ENCODE results near the gene MRO. TPM values are rescaled to one million over a fixed set of nuclear protein-coding genes. Genes with fewer than 3 reads are reported as not detected.
"Not testable (repeated sequence)": the region's sequence is repeated elsewhere in the genome, so short reads cannot be mapped to it uniquely, and the experiment has no call there.

Gene MRO
- total RNA-seq, 8 experiments from 2014 or later = 0.09 to 1.00 (median 0.28) TPM

- in situ Hi-C loops (cut with MboI; ENCODE audit: low pct_unique_long_range_greater_than_20kb in 2 of 9, low sequenced_read_pairs in 9 of 9, unreplicated experiment in 9 of 9) = loop anchor here in 2 of 9 experiments (25.0 kb wide), 1 partner anchor 188 kb away; the partner anchor contains the start of gene SMAD4 (in 2 of the 2)
- WGBS, 10 experiments = 20 to 93% (median 61%) methylated on average over 1 to 3 of the region's 3 CpGs; no CpG with 5 or more reads in 2 of the 10 experiments
- Histone ChIP-seq H3K4me3 (no peak overlapping the region), H3K4me1 (replicated peaks in 1 of 2) (no peaks in the 10 kb centered on the region), H3K27ac (no peak overlapping the region)
- ATAC-seq (replicated peaks in 6 of 8) = peak in 6 of 8 experiments; percentile 24 to 74 (median 60)
Observed at GRCh38 chr18:50849419-50849821, 29.6 kb upstream of the MRO start.

DNA sequence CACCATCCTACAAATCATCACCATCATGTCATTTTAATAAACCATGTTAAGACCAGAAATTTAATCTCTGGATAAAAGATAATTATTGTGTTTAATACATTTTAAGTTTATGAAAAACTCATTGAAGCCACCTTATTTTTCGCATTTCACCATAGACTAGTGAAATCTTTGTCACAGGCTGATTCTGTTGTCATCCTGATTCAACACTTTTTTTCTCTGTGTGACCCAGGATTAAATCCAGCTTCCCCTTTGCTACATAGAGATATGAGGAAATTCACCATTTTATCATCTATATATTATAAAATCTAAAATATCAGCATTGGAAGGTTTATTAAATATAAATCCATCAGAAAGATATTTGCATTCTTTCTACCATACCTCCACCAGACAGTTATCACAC is 29.2 kb upstream of the MRO start:
- Histone ChIP-seq H3K27ac (no peak overlapping the region), H3K4me1 (replicated peaks in 1 of 2) (no peaks in the 10 kb centered on the region), H3K4me3 (no peak overlapping the region)
- in situ Hi-C loops (cut with MboI; ENCODE audit: low pct_unique_long_range_greater_than_20kb in 2 of 9, low sequenced_read_pairs in 9 of 9, unreplicated experiment in 9 of 9) = loop anchor here in 2 of 9 experiments (25.0 kb wide), 1 partner anchor 188 kb away; the partner anchor contains the start of gene SMAD4 (in 2 of the 2)
- ATAC-seq (replicated peaks in 6 of 8) = no peak
- 60 to 100% (median 88%) methylated on average over 1 of the region's 1 CpG; no CpG with 5 or more reads in 3 of the 10 experiments for WGBS, 10 experiments

DNA sequence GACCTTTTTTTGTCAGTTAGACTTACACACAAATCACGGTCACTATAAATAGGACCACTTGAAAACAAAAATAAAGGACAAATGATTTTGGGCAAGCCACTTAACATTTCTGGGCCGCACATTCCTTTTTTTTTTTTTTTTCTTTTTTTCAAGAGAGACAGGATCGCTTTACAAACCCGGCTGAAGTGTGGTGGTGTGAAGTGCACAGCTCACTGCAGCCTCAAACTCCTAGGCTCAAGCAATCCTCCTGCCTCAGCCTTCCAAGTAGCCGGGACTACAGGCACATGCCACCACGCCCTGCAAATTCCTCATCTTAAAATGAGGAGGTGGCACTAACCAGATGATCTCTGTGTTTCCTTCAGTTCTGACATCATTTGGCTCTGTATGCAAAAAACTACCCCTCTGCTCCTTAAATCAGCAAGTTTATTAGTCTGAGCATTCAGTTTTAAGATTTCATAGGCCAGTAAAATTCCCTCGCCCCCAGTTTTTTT is 28.3 kb upstream of the MRO start:
- no peak overlapping the region for H3K27ac ChIP-seq
- no peak overlapping the region for H3K4me3 ChIP-seq
- WGBS, 10 experiments = 41 to 100% (median 80%) methylated on average over 1 to 7 of the region's 7 CpGs
- in situ Hi-C loops (cut with MboI; ENCODE audit: low pct_unique_long_range_greater_than_20kb in 2 of 9, low sequenced_read_pairs in 9 of 9, unreplicated experiment in 9 of 9) = loop anchor here in 2 of 9 experiments (25.0 kb wide), 1 partner anchor 189 kb away; the partner anchor contains the start of gene SMAD4 (in 2 of the 2)
- ATAC-seq (replicated peaks in 6 of 8) = no peak
- no peaks in the 10 kb centered on the region for H3K4me1 ChIP-seq (replicated peaks in 1 of 2)

GRCh38 chr18:50847192-50847591 is 27.4 kb upstream of the MRO start:
- H3K4me3 ChIP-seq = no peak overlapping the region
- WGBS, 10 experiments = 43 to 100% (median 92%) methylated on average over 2 to 4 of the region's 4 CpGs; no CpG with 5 or more reads in 1 of the 10 experiments
- in situ Hi-C loops (cut with MboI; ENCODE audit: low pct_unique_long_range_greater_than_20kb in 2 of 9, low sequenced_read_pairs in 9 of 9, unreplicated experiment in 9 of 9) = loop anchor here in 2 of 9 experiments (25.0 kb wide), 1 partner anchor 190 kb away; the partner anchor contains the start of gene SMAD4 (in 2 of the 2)
- ATAC-seq (replicated peaks in 6 of 8) = no peak
- no peak overlapping the region for H3K27ac ChIP-seq
- H3K4me1 ChIP-seq (replicated peaks in 1 of 2) = no peaks in the 10 kb centered on the region

- Histone ChIP-seq H3K27ac (no peak overlapping the region), H3K4me1 (replicated peaks in 1 of 2) (no peaks in the 10 kb centered on the region), H3K4me3 (no peak overlapping the region)
- no peak for ATAC-seq (replicated peaks in 6 of 8)
- in situ Hi-C loops (cut with MboI; ENCODE audit: low pct_unique_long_range_greater_than_20kb in 2 of 9, low sequenced_read_pairs in 9 of 9, unreplicated experiment in 9 of 9) = loop anchor here in 2 of 9 experiments (25.0 kb wide), 1 partner anchor 192 kb away; the partner anchor contains the start of gene SMAD4 (in 2 of the 2)
- 60 to 100% (median 83%) methylated on average over 1 to 3 of the region's 3 CpGs; no CpG with 5 or more reads in 1 of the 10 experiments for WGBS, 10 experiments
Observed at GRCh38 chr18:50844960-50845359, 25.1 kb upstream of the MRO start.

GRCh38 chr18:50844554-50844953 is 24.7 kb upstream of the MRO start:
- Histone ChIP-seq H3K4me1 (replicated peaks in 1 of 2) (no peaks in the 10 kb centered on the region), H3K4me3 (no peak overlapping the region), H3K27ac (no peak overlapping the region)
- ATAC-seq (replicated peaks in 6 of 8) = no peak
- in situ Hi-C loops (cut with MboI; ENCODE audit: low pct_unique_long_range_greater_than_20kb in 2 of 9, low sequenced_read_pairs in 9 of 9, unreplicated experiment in 9 of 9) = loop anchor here in 2 of 9 experiments (25.0 kb wide), 1 partner anchor 193 kb away; the partner anchor contains the start of gene SMAD4 (in 2 of the 2)
- WGBS, 10 experiments = 45 to 87% (median 70%) methylated on average over 2 to 6 of the region's 6 CpGs; no CpG with 5 or more reads in 1 of the 10 experiments

GRCh38 chr18:50842846-50843245 is 23.0 kb upstream of the MRO start:
- in situ Hi-C loops (cut with MboI; ENCODE audit: low pct_unique_long_range_greater_than_20kb in 2 of 9, low sequenced_read_pairs in 9 of 9, unreplicated experiment in 9 of 9) = loop anchor here in 2 of 9 experiments (25.0 kb wide), 1 partner anchor 194 kb away; the partner anchor contains the start of gene SMAD4 (in 2 of the 2)
- Histone ChIP-seq H3K4me1 (replicated peaks in 1 of 2) (no peaks in the 10 kb centered on the region), H3K4me3 (no peak overlapping the region), H3K27ac (no peak overlapping the region)
- WGBS, 10 experiments = 0% methylated on average over 1 of the region's 1 CpG
- no peak for ATAC-seq (replicated peaks in 6 of 8)

GRCh38 chr18:50839996-50840395 is 20.2 kb upstream of the MRO start:
- Histone ChIP-seq H3K4me3 (no peak overlapping the region), H3K27ac (no peak overlapping the region), H3K4me1 (replicated peaks in 1 of 2) (no peaks in the 10 kb centered on the region)
- in situ Hi-C loops (cut with MboI; ENCODE audit: low pct_unique_long_range_greater_than_20kb in 2 of 9, low sequenced_read_pairs in 9 of 9, unreplicated experiment in 9 of 9) = loop anchor here in 2 of 9 experiments (25.0 kb wide), 1 partner anchor 197 kb away; the partner anchor contains the start of gene SMAD4 (in 2 of the 2)
- 53 to 100% (median 86%) methylated on average over 1 to 2 of the region's 3 CpGs; no CpG with 5 or more reads in 5 of the 10 experiments for WGBS, 10 experiments
- no peak for ATAC-seq (replicated peaks in 6 of 8)

DNA sequence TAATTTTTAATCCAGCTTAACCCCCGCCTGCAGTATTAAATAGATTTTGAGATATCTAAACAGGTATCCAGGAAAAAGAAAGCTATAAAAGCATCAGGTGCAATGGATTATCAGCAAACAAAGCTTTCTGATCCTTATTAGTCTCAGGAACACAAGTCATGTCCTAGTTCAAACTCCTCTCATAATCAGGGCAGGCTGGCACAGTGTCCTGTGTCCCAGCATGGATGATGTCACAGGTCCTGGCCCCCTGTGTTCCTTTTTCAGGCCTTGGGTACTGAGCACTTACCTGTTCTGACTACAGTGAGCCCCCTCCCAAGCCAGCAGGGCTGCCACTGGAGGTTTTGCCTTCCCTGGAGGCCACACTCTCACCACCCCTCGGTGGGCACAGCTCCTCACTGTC is 19.5 kb upstream of the MRO start:
- WGBS, 10 experiments = 57 to 92% (median 87%) methylated on average over 1 of the region's 2 CpGs; no CpG with 5 or more reads in 4 of the 10 experiments
- H3K27ac ChIP-seq = no peak overlapping the region
- no peak for ATAC-seq (replicated peaks in 6 of 8)
- in situ Hi-C loops (cut with MboI; ENCODE audit: low pct_unique_long_range_greater_than_20kb in 2 of 9, low sequenced_read_pairs in 9 of 9, unreplicated experiment in 9 of 9) = loop anchor here in 2 of 9 experiments (25.0 kb wide), 1 partner anchor 198 kb away; the partner anchor contains the start of gene SMAD4 (in 2 of the 2)
- no peaks in the 10 kb centered on the region for H3K4me1 ChIP-seq (replicated peaks in 1 of 2)
- no peak overlapping the region for H3K4me3 ChIP-seq

DNA sequence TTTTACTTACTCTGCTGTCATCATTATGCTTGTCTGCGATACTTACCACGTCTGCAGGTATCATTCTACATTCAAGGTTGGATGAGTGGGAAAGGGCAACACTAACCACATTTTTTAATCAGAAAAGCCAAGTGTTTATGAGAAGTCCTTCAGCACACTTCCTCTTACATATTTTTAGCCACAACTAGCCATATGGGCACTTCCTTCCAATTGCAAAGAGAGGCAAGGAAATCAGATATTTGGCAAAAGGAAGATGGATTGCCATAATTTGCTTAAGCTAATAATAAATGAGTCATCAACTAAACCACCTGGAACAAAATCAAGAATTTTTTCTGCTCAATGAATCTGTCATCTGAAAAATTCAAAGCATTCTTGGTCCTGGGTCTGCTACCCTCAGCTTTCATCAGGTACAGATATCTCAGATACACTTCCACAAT is 16.7 kb upstream of the MRO start:
- 67 to 100% (median 86%) methylated on average over 1 to 2 of the region's 2 CpGs; no CpG with 5 or more reads in 3 of the 10 experiments for WGBS, 10 experiments
- in situ Hi-C loops (cut with MboI; ENCODE audit: low pct_unique_long_range_greater_than_20kb in 2 of 9, low sequenced_read_pairs in 9 of 9, unreplicated experiment in 9 of 9) = loop anchor here in 2 of 9 experiments (25.0 kb wide), 1 partner anchor 201 kb away; the partner anchor contains the start of gene SMAD4 (in 2 of the 2)
- no peak overlapping the region for H3K27ac ChIP-seq
- ATAC-seq (replicated peaks in 6 of 8) = peak in 2 of 8 experiments; percentile 28 to 31
- H3K4me1 ChIP-seq (replicated peaks in 1 of 2) = no peaks in the 10 kb centered on the region
- no peak overlapping the region for H3K4me3 ChIP-seq

GRCh38 chr18:50833496-50833895 is 13.7 kb upstream of the MRO start:
- not testable (repeated sequence) for H3K4me3 ChIP-seq; H3K4me1 ChIP-seq (replicated peaks in 1 of 2); H3K27ac ChIP-seq; ATAC-seq (replicated peaks in 6 of 8)
- 43 to 97% (median 91%) methylated on average over 2 to 5 of the region's 7 CpGs; no CpG with 5 or more reads in 4 of the 10 experiments for WGBS, 10 experiments
- in situ Hi-C loops (cut with MboI; ENCODE audit: low pct_unique_long_range_greater_than_20kb in 2 of 9, low sequenced_read_pairs in 9 of 9, unreplicated experiment in 9 of 9) = loop anchor here in 2 of 9 experiments (25.0 kb wide), 1 partner anchor 204 kb away; the partner anchor contains the start of gene SMAD4 (in 2 of the 2)

DNA sequence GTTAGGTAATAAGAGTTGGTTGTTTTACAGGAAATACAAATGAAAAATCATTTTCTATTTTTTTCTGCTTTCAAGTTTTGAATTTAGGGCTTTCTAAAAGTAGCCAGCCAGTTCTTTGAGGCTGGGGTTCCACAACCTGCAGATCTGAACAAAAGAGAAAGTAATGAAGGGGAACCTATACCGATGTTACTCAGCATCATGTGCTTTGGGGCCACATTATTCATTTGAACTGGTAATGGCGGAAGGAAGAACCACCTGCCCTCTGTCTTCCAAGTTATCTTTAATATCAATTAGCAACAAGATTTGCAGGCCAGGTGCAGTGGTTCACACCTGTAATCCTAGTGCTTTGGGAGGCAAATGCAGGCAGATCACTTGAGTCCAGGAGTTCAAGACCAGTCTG is 12.9 kb upstream of the MRO start:
- no peaks in the 10 kb centered on the region for H3K4me1 ChIP-seq (replicated peaks in 1 of 2)
- no peak for ATAC-seq (replicated peaks in 6 of 8)
- in situ Hi-C loops (cut with MboI; ENCODE audit: low pct_unique_long_range_greater_than_20kb in 2 of 9, low sequenced_read_pairs in 9 of 9, unreplicated experiment in 9 of 9) = loop anchor here in 2 of 9 experiments (25.0 kb wide), 1 partner anchor 205 kb away; the partner anchor contains the start of gene SMAD4 (in 2 of the 2)
- no peak overlapping the region for H3K27ac ChIP-seq
- 38 to 100% (median 100%) methylated on average over 1 to 2 of the region's 2 CpGs; no CpG with 5 or more reads in 3 of the 10 experiments for WGBS, 10 experiments
- no peak overlapping the region for H3K4me3 ChIP-seq

DNA sequence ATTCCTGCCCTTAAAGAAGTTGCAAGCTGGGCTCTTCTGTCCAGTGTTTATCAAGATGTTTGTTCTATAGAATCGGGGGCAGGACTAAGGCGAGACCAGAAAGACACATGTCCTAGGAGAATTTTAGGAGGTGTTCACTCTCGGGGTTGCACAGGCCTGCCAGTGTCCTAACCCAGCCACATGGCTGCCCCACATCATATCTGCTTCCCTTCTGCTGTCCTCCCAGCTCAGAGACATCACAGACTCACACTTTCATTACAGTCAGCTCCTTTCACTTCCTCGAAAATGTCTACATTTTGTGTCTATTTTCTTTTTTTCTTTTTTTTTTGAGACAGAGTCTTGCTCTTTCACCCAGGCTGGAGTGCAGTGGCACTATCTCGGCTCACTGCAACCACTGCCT is 10.7 kb upstream of the MRO start:
- in situ Hi-C loops (cut with MboI; ENCODE audit: low pct_unique_long_range_greater_than_20kb in 2 of 9, low sequenced_read_pairs in 9 of 9, unreplicated experiment in 9 of 9) = loop anchor here in 2 of 9 experiments (25.0 kb wide), 1 partner anchor 207 kb away; the partner anchor contains the start of gene SMAD4 (in 2 of the 2)
- H3K4me3 ChIP-seq = no peak overlapping the region
- H3K27ac ChIP-seq = no peak overlapping the region
- 58 to 97% (median 82%) methylated on average over 1 to 4 of the region's 5 CpGs; no CpG with 5 or more reads in 3 of the 10 experiments for WGBS, 10 experiments
- H3K4me1 ChIP-seq (replicated peaks in 1 of 2) = no peaks in the 10 kb centered on the region
- no peak for ATAC-seq (replicated peaks in 6 of 8)

All from motor neuron (in vitro differentiated cells).